HG03571 (cell line): ENCODE data around the gene SAMMSON.

Experiments used
- ATAC-seq: cut with Tn5 transposase; IDR thresholded peaks from one replicate; pipeline ENCODE4 v1.9.1; 2021; ENCODE audit not compliant: unreplicated experiment

SAMMSON gene

DNA sequence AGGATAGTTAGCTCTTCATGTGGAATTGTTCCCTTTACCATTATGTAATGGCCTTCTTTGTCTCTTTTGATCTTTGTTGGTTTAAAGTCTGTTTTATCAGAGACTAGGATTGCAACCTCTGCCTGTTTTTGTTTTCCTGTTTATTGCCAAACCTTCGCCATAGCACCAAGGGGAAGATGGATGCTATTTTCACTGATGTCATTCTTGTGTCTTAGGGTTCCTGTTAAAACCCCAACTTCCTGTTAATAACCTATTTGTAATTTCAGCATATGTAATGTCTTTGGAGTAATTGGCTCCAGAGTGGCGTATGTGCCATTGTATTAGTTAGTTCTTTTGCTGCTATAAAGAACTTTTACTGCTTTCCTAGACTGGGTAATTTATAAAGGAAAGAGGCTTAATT is 10.8 kb downstream of the SAMMSON start:
- no peak for ATAC-seq

- no peak for ATAC-seq
Observed at GRCh38 chr3:70011582-70011981, 12.0 kb downstream of the SAMMSON start.

DNA sequence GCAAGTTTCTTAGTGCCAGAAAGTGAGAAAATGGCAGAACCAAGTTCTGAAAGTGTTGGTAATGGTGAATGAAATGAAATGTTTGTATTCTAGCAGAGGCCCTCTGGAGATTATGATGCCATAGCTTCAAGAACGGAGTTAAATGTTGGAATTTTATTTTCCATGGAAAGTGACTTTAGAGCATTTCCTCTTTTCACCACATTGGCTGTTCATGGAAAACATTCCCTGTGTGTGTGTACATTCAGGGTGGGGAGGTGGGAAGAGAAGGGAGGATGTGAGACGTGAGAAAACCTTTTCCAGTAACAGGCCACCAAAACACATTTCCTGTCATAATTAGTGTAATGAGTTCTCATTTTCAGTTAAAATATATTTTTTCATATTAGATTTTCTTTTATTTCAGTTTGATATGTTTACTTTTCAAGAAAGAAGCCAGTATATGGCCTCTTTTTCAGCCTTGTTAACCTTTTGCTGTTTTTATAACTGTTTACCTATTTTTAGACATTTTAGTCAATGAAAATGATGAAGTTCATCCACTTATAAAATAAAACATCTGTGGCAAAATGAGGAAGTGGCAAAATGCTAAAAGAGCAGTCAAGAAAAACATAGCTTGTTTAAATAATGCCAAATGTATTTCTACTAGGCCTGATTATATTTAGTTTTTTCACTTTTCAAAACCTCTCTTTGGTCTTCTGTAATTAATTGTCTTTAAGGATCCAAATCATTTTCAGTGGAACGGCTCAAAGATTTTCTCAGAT is 21.6 kb downstream of the SAMMSON start:
- no peak for ATAC-seq

DNA sequence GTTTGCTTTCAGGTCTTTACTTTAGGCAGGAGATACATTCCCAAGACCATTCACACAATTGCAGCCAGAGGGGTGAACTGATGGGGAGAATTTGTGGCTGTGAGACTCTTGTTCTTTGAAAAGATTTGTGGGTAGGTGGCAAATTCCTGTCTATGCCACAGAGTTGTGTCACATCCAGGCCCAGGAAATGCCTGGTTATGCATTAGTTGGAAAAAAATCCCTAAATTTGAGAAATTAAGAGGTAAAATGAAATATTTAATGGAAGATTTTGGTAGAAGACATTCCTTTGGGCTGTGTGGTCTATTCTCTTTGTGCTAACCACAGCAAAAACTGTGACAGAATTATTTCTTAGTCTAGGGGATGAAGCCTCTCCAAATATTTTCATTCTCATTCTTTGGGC is 28.8 kb downstream of the SAMMSON start:
- ATAC-seq: no peak

DNA sequence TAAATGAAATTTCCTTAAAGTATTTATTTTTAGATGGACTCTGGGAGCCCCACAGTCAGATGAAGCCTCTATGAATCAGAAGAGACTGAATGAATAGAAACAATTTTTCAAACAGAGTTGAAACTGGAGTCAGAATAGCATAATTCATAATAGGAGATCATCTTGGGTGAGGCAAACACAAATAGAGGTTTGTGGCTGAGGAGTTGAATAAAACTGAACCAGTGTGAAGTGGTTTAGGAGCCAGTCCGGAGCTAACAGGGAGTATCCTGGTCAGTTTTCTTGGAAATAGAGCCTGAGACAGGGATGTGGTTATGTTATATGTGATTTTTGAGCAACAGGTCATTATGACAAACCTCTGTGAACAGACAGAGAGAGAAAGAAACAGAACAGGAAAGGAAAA is 39.2 kb downstream of the SAMMSON start:
- ATAC-seq: no peak

DNA sequence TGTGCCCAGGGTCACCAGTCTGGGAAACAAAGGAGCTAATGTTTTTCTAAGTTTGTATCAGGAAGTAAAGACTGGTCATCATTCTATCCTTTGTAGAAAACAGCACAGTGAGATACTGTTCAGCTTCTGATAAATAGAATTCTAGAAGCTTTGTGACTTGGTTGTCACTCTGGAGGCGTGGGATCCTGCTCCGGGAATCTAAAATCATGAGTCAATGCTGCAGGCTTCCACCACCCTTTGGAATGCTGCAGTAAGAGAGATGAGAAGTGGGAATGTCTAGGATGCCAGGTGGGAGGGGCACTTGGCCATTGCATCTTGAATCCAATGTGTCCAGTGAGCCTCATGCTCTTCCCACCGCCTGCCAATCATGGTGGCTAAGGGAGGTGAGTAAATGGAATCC is 40.9 kb downstream of the SAMMSON start:
- no peak for ATAC-seq

DNA sequence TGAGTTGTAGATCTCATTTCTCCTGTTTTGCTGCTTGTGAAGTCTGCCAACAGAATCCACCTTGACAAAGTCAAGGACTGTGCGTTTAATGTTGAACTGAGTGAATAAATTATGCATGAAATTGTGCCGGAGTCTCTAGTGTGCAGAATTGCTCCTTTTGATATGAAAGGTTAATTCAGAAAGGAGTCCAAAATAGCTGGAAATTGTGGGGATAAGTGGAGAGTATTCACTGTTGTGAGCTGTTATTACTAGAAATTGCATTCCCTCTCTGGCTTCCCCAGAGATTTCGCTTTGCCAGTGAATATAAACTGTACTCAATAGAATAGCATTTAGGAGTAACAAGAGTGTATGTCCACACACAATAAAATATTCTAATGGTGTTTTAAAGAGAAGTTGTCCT is 43.1 kb downstream of the SAMMSON start:
- no peak for ATAC-seq

- ATAC-seq: no peak
Observed at GRCh38 chr3:70049761-70050160, 50.2 kb downstream of the SAMMSON start.

- no peak for ATAC-seq
Observed at GRCh38 chr3:70053293-70053692, 53.8 kb downstream of the SAMMSON start.

DNA sequence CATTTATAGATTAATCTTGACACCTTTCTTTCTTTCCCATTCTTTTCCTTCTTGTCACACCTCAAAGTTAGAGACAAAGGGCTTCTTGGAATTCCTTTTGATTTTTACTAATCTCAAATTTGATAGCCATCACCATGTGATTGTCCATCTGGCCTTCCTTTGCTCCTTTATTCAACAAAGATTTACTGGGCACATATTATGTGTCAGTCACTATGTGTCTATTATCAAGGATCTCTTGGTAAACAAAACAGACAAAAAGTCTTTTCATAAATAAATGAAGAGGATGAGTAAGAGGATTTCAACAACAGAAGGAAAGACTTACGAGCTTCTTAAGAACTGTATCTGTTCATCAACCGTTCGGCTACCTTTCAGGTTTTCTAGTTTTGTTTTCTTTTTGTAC is 56.5 kb downstream of the SAMMSON start:
- ATAC-seq: no peak

- no peak for ATAC-seq
Observed at GRCh38 chr3:70057426-70057825, 57.9 kb downstream of the SAMMSON start.

DNA sequence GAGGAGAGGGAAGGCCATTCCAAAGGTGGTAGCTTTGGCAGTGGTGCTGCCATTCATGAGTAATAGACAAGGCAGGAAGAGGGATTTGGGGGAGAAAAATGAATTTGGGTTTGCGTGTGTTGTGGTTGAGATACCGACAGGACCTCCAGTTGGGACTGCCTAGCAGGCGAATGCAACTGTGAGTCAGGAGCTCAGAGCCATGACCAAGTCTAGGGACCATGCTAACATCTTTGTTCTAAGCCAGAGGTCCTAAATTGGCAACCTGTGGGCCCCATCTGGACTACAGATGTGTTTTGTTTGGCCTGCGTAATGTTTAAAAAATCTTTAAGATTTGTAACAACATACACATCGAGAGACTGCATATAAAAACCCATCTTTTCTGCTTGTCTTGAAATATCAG is 61.6 kb downstream of the SAMMSON start:
- no peak for ATAC-seq

GRCh38 chr3:70064194-70064779 is 64.8 kb downstream of the SAMMSON start:
- no peak for ATAC-seq

DNA sequence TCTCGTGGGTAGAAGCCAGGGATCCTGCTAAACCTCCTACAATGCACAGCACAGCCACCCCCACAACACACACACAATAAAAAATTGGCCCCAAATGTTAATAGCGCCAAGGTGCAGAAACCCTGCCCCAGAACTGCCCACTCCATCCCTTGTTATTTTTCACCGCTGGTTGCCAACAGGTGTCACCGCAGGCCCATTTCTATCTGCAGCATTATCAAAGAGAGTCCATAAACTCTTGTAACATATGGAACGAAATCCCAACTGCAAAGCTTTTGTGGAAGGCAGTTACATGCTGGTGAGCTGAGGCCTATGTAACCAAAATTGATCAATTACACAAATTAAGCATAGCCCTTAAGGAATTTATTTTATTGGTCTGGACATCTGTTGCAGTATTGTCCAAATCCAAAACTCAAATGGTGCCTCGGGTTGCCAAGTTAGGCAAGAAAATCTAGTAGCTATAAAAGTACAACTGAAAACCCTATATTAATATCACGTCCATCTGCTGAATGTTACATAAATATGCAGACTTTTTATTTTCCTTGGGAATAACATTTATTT is 66.2 kb downstream of the SAMMSON start:
- ATAC-seq: no peak

- no peak for ATAC-seq
Observed at GRCh38 chr3:70067860-70068521, 68.5 kb downstream of the SAMMSON start.

DNA sequence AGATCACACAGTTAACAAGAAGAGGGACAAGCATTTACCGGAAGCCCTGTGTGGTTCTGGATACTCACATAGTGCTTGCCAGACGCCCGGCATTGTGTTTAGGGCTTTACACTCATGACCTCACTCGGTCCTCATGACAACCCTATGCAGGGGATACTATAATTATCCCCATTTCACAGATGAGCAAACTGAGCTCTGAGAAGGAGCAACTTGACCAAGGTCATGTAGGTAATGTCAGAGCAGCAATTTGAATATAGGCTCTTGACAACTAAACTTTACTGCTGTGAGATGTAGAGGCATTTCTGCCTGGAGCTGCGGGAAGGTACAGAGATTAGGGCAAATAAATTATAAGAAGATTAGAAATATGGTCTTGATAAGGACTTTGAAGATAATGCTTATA is 70.0 kb downstream of the SAMMSON start:
- ATAC-seq: no peak

DNA sequence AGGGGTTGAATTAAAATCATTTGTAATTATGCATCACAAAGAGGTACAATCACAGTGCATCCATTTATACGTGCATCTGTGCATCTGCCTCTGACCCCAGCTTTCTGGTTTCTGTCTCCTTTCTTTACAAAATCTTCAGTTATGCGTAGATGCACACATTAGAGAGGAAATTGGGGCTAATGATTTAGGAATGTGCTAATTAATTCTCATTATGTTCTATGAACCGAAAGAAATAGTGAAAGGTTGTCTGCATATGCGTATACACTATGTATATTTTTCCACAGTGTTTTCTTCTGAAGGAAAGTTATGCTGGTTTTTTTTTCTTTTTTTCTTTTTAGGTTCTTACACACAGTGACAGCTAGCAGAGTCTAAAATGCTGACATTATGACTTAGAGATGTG is 71.6 kb downstream of the SAMMSON start:
- ATAC-seq: no peak

DNA sequence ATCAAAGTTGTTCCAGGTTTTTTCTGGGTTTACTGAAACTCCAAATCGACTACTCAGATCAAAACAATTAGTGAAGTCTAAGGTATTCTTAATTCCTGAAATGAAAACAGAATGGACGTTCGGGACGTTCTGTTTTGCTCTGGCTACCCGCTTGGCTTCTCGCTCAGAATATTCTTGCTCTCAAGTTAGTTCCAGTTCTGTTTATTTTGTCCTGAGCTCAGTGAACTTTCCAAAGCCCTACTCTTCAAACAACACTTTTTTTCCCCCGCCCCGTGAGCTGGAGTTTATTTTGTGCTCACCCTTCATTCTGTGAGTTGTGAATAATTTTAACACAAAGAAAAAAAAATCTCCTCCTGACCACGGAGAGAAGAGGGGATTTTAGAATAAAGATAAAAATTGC is 72.6 kb downstream of the SAMMSON start:
- ATAC-seq: no peak

GRCh38 chr3:70072754-70073153 is 73.2 kb downstream of the SAMMSON start:
- no peak for ATAC-seq

GRCh38 chr3:70075101-70075500 is 75.6 kb downstream of the SAMMSON start:
- no peak for ATAC-seq

GRCh38 chr3:70076396-70076795 is 76.9 kb downstream of the SAMMSON start:
- no peak for ATAC-seq

- no peak for ATAC-seq
Observed at GRCh38 chr3:70078778-70079177, 79.2 kb downstream of the SAMMSON start.
